ENCODE data around the gene EPS8.

Gene EPS8

DNA sequence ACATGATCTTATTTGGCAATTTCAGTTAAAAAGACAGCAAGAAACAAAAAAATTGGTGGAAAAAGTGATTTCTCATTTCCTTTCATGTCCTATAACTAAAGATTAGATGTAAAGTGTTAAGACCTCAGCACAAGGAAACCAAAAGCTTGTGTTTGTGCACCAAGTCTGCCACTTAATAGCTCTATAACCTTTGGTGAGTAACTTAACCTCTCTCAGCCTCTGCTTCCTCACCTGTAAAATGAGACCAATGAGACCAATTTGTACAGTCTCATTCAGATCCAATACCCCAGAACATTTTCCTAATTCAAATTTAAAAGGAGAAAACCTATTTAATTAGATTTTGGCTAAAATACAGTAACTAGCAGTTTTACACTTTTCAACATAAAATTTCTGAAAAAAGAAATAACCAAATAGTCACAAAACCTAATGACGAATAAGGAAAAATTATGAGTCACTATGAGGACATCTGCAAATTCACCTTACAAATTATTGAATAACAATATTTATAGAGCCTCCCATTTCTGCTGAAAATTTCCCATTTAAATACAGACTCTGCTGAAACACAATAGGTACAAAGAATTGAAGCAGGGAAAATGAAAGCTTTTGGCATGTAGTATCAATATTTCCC lies 71.1 kb downstream of the EPS8 start:
- DNase-seq (ENCODE audit: low spot score): no peak

DNA sequence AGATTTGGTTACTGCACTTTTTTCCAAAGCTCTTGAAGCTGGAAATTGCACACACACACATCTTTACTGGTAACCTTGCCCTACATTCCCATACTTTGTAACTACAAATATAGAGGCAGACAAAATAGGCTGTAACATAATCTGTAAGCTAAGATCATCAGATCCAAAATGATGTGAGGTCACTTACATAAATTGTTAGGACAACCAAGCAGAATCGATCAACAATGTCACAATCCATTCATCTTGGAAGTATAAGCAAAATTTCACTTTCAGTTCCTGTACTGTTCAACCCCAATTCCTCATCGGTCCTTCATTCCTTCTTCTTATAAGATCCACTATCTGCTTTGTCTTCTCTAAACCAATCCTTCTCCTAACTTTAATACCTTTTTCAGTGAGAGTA lies 72.6 kb downstream of the EPS8 start:
- DNase-seq (ENCODE audit: low spot score): no peak

GRCh38 chr12:15714256-15714655 lies 74.9 kb downstream of the EPS8 start:
- no peak for DNase-seq (ENCODE audit: low spot score)

- DNase-seq (ENCODE audit: low spot score): no peak
Observed at GRCh38 chr12:15712823-15713660, 76.1 kb downstream of the EPS8 start.

DNA sequence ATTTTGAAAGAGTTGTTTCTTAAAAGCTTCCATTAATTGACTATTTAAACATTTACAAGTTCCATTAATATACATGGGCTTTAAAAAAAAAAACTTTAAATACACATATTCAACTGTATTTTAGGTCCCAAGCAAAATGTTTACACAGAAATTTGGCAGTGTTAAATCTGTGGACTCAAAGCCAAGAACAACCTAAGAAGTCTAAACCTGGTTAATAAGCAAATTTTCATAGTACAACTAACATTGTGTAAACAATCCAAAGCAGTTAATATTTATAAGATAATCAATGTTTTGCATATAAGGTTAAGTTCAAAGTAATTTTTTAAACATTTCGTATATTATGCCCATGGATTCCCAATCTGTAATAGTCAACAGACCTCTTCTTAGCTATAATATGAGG lies 77.0 kb downstream of the EPS8 start:
- no peak for DNase-seq (ENCODE audit: low spot score)

- DNase-seq (ENCODE audit: low spot score): no peak
Observed at GRCh38 chr12:15710860-15711510, 78.2 kb downstream of the EPS8 start.

DNA sequence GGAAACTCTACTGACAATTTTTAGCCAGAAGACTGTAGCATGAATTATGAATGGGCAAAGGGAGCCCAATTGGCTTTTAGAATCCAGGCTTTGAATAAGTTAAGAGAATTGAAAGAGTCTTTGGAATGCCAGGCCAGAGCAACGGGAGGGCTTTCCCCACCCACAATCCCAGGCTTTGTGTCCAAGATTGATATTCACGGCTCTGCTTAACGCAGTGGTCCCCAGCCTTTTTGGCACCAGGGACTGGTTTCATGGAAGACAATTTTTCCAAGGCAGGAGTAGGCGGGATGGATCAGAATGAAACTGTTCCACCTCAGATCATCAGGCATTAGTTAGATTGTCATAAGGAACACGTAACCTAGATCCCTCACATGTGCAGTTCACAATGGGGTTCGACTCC lies 79.6 kb downstream of the EPS8 start:
- DNase-seq (ENCODE audit: low spot score): no peak

DNA sequence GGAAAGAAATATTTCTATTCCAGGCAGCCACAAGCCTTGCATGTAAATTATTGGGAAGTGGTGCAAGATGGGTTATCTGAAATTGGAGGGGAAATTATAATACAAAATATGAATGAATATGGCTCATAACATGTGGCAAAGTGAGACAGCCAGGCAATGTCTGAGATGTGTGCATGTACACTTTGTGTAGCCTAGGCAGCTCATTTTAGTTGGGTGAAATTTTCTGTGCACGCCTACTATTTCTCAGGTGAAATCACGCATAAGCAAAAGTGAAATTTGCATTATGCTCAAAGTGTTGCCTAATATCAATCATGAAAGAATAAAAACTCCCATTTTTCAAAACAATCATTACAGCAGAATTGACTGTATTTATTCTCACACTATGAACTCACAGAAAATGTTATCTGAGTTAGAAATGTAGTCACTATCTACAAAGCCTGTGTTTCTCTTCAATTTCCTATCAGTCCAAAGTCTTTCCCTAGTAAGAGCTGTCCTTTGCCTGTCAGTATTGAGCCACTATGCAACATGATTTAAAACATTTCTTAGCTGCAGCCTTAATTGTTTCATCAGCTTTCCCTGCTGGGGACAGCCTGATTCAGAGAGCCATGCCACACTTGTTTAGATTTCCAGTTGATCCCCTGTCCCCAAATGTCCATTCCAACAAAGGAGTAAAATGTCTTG lies 80.7 kb downstream of the EPS8 start:
- DNase-seq (ENCODE audit: low spot score): no peak

GRCh38 chr12:15707516-15708199 lies 81.5 kb downstream of the EPS8 start:
- DNase-seq (ENCODE audit: low spot score): no peak

DNA sequence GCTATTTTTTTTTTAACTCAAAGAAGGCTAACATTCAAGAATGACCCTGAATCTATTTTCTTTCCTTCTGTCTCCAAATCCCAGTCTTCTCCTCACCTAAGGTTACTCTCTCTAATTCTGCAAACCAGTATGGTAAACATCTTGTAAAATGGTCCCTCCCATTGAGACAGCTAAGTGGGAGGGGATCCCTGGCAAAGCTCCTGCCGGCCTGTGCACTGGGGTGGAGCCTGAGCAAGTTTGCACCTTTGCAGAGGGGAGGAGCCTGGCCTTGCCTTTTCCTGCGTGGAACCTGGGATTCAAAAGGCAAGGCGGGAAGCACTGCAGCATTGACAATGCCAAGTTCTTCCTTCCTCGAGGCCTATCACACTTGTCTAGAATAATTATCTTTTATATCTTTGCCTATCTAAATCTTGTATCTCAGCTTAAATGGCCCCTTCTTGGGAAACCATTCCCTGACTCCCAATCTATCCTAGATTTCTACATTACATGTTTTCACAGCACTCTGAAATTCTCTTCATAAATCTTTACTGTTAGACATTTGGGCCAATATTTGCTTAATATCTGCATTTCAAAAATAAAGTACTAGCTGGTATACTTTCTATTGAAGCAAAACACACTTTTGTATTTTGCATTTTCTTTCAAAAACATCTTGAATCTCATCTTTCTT lies 83.0 kb downstream of the EPS8 start:
- no peak for DNase-seq (ENCODE audit: low spot score)

- no peak for DNase-seq (ENCODE audit: low spot score)
Observed at GRCh38 chr12:15705606-15706005, 83.6 kb downstream of the EPS8 start.

- no peak for DNase-seq (ENCODE audit: low spot score)
Observed at GRCh38 chr12:15702276-15702675, 86.9 kb downstream of the EPS8 start.

DNA sequence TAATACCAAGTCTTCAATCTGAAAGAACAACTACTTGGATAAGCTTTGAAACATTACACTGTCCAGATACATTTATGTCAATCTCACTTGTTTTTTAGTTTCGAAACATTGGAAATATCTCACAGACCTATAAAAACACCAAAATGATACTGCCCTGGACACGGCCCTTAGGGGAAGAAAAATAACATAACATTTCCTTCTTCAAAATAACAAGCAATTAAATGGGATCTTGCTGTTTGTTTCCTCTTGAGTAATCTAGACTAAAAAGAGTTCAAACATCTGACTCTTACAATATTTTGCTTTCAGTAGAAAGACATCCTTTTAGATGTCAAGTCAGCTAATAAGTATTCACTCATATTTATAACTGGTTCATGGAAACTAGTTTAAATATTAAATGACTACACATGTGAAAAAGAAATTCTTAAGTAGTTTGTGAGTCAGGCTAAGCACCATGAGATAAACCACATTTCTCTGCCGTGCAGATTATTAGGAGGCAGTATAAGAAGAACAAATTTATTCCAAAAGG lies 87.5 kb downstream of the EPS8 start:
- DNase-seq (ENCODE audit: low spot score): no peak

GRCh38 chr12:15701206-15701605 lies 88.0 kb downstream of the EPS8 start:
- DNase-seq (ENCODE audit: low spot score): no peak

DNA sequence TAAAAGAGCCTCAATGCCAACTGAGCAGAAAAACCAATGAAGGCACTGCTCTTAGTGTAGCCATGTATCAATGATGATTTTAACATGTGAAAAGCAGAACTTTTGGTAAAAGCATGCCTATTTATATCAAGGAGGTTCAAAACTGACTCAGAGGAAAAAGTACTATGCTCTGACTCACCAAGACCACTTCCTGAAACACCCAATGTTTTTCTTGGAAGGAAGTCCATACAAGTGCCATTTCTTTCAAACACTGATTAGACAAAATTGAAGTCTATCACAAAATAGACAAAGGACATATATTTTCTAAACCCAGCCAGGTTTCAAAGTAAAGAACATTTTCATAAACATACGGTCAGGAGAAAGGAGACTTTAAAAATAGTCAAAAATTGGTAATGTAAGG lies 88.6 kb downstream of the EPS8 start:
- peak; percentile 39 for DNase-seq (ENCODE audit: low spot score)

DNA sequence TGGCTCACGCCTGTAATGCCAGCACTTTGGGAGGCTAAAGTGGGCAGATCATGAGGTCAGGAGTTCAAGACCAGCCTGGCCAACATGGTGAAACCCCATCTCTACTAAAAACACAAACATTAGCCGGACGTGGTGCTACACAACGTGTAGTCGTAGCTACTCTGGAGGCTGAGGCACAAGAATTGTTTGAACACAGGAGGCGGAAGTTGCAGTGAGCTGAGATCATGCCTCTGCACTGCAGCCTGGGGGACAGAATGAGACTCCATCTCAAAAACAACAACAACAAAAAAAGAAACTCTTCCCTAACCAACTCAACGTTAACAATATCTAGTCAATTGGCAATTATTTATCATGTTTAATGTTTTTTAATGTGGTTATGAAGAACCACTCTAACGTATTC lies 89.3 kb downstream of the EPS8 start:
- DNase-seq (ENCODE audit: low spot score): no peak

DNA sequence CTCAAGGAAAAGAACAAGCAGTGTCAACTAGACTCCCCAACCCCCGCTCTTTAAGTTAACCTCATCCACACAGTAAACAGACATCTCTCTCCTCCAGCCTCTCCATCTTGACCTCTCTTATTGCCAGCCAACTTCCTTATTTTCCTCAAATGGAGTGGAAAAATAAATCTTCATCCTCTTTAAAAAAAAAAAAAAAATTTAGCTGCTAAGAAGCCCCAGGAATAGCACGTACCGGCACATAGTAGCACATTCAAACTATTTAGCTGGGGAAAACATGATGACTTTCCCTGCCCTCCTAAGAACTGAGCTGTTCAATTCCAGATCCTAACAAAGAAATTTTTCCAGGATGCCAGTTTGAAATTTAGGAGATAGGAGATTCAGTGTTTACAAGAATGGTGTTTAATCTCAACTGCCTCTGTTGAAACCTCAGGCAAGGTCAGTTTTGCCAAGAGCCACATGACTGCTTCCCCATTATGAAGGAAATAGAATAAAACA lies 90.8 kb downstream of the EPS8 start:
- no peak for DNase-seq (ENCODE audit: low spot score)

DNA sequence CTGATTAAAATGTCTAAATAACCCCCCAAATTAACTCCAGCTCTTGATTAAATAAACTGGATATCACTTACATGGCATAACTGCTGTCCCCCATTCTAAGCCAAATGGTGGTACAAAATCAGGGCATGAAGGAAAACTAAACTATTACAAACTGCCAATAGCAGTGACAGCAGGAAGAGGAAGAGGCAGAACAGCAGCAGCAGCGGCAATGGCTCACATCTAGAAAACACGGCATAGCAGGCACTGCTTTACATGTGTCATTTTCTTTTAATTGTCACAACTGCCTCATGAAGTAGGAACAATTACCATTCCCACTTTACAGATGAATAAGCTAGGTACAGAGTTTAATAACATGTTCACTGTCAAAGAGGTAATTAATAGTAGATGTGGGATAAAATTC lies 92.0 kb downstream of the EPS8 start:
- DNase-seq (ENCODE audit: low spot score): no peak

GRCh38 chr12:15693228-15693911 lies 95.8 kb downstream of the EPS8 start:
- DNase-seq (ENCODE audit: low spot score): no peak

- DNase-seq (ENCODE audit: low spot score): no peak
Observed at GRCh38 chr12:15691388-15691787, 97.8 kb downstream of the EPS8 start.

GRCh38 chr12:15690320-15690719 lies 98.9 kb downstream of the EPS8 start:
- no peak for DNase-seq (ENCODE audit: low spot score)
